SK-N-SH (cell line): Measurements from ENCODE around the gene PTPRD. TPM values are rescaled to one million over a fixed set of nuclear protein-coding genes. Genes with fewer than 3 reads are reported as not detected.

ENCODE experiments used
- CTCF ChIA-PET: fragments of 300-600, 350-600 bp; formaldehyde crosslinking; extraction: SDS; loops from one replicate; lab custom pipeline; 2021; lab: Yijun Ruan, JAX
- POLR2A ChIA-PET: fragments of 350-600 bp; sonication (Branson Sonifier 250); formaldehyde crosslinking; extraction: SDS; loops from one replicate; lab custom pipeline; 2020; ENCODE audit warnings: antibody characterized with exemption, inconsistent platforms; lab: Yijun Ruan, JAX
- DNase-seq: peaks from one replicate; pipeline ENCODE4 v3.0.0; 2012
- H2AFZ ChIP-seq: fragments of 200-600 bp; sonication (generic); 2 replicates; pipeline ENCODE4 v1.8.1; 2016; ENCODE audit warnings: antibody characterized with exemption, mild to moderate bottlenecking, low read depth
- H3F3A ChIP-seq: fragments of 200-600 bp; sonication (generic); replicated peaks from 2 replicates; pipeline ENCODE3; 2016; ENCODE audit warnings: antibody characterized with exemption, mild to moderate bottlenecking; ENCODE audit not compliant: insufficient read depth
- H3K27ac ChIP-seq, 2 experiments: fragments of 200-500 bp in 1 of 2; fragments of 200-600 bp in 1 of 2; sonication (Bioruptor generic) in 1 of 2; sonication (generic), shearing (Covaris generic) in 1 of 2; 2 replicates each; pipeline versions ENCODE4 v1.5.1 to v1.6.1; 2014 to 2016; ENCODE audit warnings: low read depth in 2 of 2, inconsistent platforms in 1 of 2, low read length in 1 of 2, mild to moderate bottlenecking in 1 of 2, mixed read lengths in 1 of 2
- H3K27me3 ChIP-seq: fragments of 200-600 bp; sonication (generic), shearing (Covaris generic); 2 replicates; pipeline ENCODE4 v1.6.1; 2016; ENCODE audit warnings: mixed run types; ENCODE audit not compliant: insufficient read depth
- H3K36me3 ChIP-seq, 2 experiments: fragments of 200-500 bp in 1 of 2; fragments of 200-600 bp in 1 of 2; sonication (Bioruptor generic) in 1 of 2; sonication (generic) in 1 of 2; replicated peaks in 1 of 2; 2 replicates each; pipeline versions ENCODE3 to v1.5.1; 2014 to 2016; ENCODE audit warnings: low read length in 1 of 2, mild to moderate bottlenecking in 1 of 2; ENCODE audit not compliant: insufficient read depth in 2 of 2, control insufficient read depth in 1 of 2
- H3K4me1 ChIP-seq, 2 experiments: fragments of 200-500 bp in 1 of 2; fragments of 200-600 bp in 1 of 2; sonication (Bioruptor generic) in 1 of 2; sonication (generic), shearing (Covaris generic) in 1 of 2; 2 replicates each; pipeline versions ENCODE4 v1.5.1 to v1.6.1; 2014 to 2016; ENCODE audit warnings: low read depth in 1 of 2, low read length in 1 of 2, mixed run types in 1 of 2; ENCODE audit not compliant: insufficient read depth in 2 of 2, control insufficient read depth in 1 of 2
- H3K4me2 ChIP-seq: fragments of 200-600 bp; sonication (generic), shearing (Covaris generic); 2 replicates; pipeline ENCODE4 v1.6.1; 2017; ENCODE audit warnings: mixed run types
- H3K4me3 ChIP-seq, 2 experiments: fragments of 200-500 bp in 1 of 2; fragments of 200-600 bp in 1 of 2; sonication (Bioruptor generic) in 1 of 2; sonication (generic), shearing (Covaris generic) in 1 of 2; 2 replicates each; pipeline versions ENCODE4 v1.5.1 to v1.8.1; 2014 to 2016; ENCODE audit warnings: low read depth in 2 of 2, inconsistent platforms in 1 of 2, low read length in 1 of 2, mild to moderate bottlenecking in 1 of 2, mixed read lengths in 1 of 2, moderate library complexity in 1 of 2
- H3K79me2 ChIP-seq: fragments of 200-600 bp; sonication (generic); 2 replicates; pipeline ENCODE4 v1.8.1; 2017; ENCODE audit warnings: mild to moderate bottlenecking; ENCODE audit not compliant: insufficient read depth
- H3K9ac ChIP-seq: fragments of 200-600 bp; sonication (generic); 2 replicates; pipeline ENCODE4 v1.6.1; 2017; ENCODE audit warnings: mixed run types
- H3K9me2 ChIP-seq: fragments of 200-600 bp; sonication (generic); 2 replicates; pipeline ENCODE4 v1.6.1; 2017; ENCODE audit warnings: mixed run types
- H3K9me3 ChIP-seq: fragments of 200-600 bp; sonication (generic); 2 replicates; pipeline ENCODE4 v1.6.1; 2017; ENCODE audit warnings: mixed run types, mild to moderate bottlenecking, moderate library complexity
- H4K20me1 ChIP-seq: fragments of 200-600 bp; sonication (generic); 2 replicates; pipeline ENCODE4 v1.6.1; 2017; ENCODE audit warnings: mild to moderate bottlenecking, mixed run types; ENCODE audit not compliant: insufficient read depth
- ELF1 ChIP-seq: IDR thresholded peaks from 2 replicates; pipeline ENCODE4 v1.4.0; 2012
- EZH2phosphoT487 ChIP-seq: fragments of 200-600 bp; sonication (generic); IDR thresholded peaks from 2 replicates; pipeline ENCODE4 v1.6.1; 2017; ENCODE audit warnings: low read depth, mixed run types, mild to moderate bottlenecking, antibody characterized with exemption, moderate library complexity, borderline replicate concordance
- FOSL2 ChIP-seq: IDR thresholded peaks from 2 replicates; pipeline ENCODE4 v1.4.0; 2012; ENCODE audit warnings: low read depth, mild to moderate bottlenecking, moderate library complexity, borderline replicate concordance
- FOXJ3 ChIP-seq: sonication (generic); formaldehyde crosslinking; IDR thresholded peaks from 2 replicates; pipeline ENCODE4 v1.5.1; 2020; ENCODE audit warnings: mild to moderate bottlenecking, missing genetic modification reagents
- FOXM1 ChIP-seq: IDR thresholded peaks from 2 replicates; pipeline ENCODE4 v1.4.0; 2012; ENCODE audit warnings: low read depth, mild to moderate bottlenecking
- GATA2 ChIP-seq: sonication (generic); formaldehyde crosslinking; IDR thresholded peaks from 2 replicates; pipeline ENCODE4 v1.5.0; 2020; ENCODE audit warnings: mild to moderate bottlenecking, missing genetic modification reagents
- JUND ChIP-seq: IDR thresholded peaks from 2 replicates; pipeline ENCODE4 v1.4.0; 2012
- MEF2A ChIP-seq: IDR thresholded peaks from 2 replicates; pipeline ENCODE4 v1.4.0; 2012; ENCODE audit warnings: low read depth, borderline replicate concordance
- NRF1 ChIP-seq: IDR thresholded peaks from 2 replicates; pipeline ENCODE4 v1.6.1; 2012; ENCODE audit warnings: low read depth, mild to moderate bottlenecking, low read length
- POLR2AphosphoS5 ChIP-seq: IDR thresholded peaks from 2 replicates; pipeline ENCODE4 v1.6.1; 2012; ENCODE audit warnings: low read depth, low read length
- RAD21 ChIP-seq: IDR thresholded peaks from 2 replicates; pipeline ENCODE4 v1.6.1; 2012; ENCODE audit warnings: mild to moderate bottlenecking, low read length
- RCOR1 ChIP-seq: fragments of 150-350 bp; IDR thresholded peaks from 2 replicates; pipeline ENCODE4 v1.6.1; 2017; ENCODE audit warnings: antibody characterized with exemption, low read length
- RFX5 ChIP-seq: IDR thresholded peaks from 2 replicates; pipeline ENCODE4 v1.6.1; 2012; ENCODE audit warnings: mild to moderate bottlenecking, improper control_type of control experiment, low read length
- SIN3A ChIP-seq: IDR thresholded peaks from 2 replicates; pipeline ENCODE4 v1.6.1; 2012; ENCODE audit warnings: low read depth, mild to moderate bottlenecking, low read length, moderate library complexity, borderline replicate concordance
- SMC3 ChIP-seq: IDR thresholded peaks from 2 replicates; pipeline ENCODE4 v1.6.1; 2012; ENCODE audit warnings: low read depth, low read length, improper control_type of control experiment
- TAF1 ChIP-seq: IDR thresholded peaks from 2 replicates; pipeline ENCODE4 v1.6.1; 2012; ENCODE audit warnings: low read depth, mild to moderate bottlenecking, low read length, moderate library complexity, borderline replicate concordance
- TEAD4 ChIP-seq: IDR thresholded peaks from 2 replicates; pipeline ENCODE4 v1.4.0; 2012; ENCODE audit warnings: mild to moderate bottlenecking, borderline replicate concordance; ENCODE audit not compliant: insufficient read depth
- WGBS: methylation state at CpG from one replicate; pipeline ENCODE4 v1.1.6; 2017; ENCODE audit warnings: low lambda C conversion rate; 5-methylcytosine and 5-hydroxymethylcytosine counted together
- polyA plus RNA-seq, 3 experiments: library from polyadenylated mRNA; depleted of rRNA; stranded (reverse); fragments of >200 nt; gene quantifications; 2 replicates each; pipeline ENCODE4 v1.2.3, GENCODE V29; 2012
- TF ChIP-seq, protein P1 (sequence below): fragments of 200-600 bp; sonication (generic); IDR thresholded peaks from 2 replicates; pipeline ENCODE4 v1.6.1; 2017; ENCODE audit warnings: antibody characterized with exemption, mild to moderate bottlenecking, moderate library complexity
- TF ChIP-seq, protein P2 (sequence below): IDR thresholded peaks from 2 replicates; pipeline ENCODE4 v1.4.0; 2012; ENCODE audit warnings: low read depth

Gene PTPRD
- polyA plus RNA-seq, 1 of the 3 experiments (the other 2 are of a cell fraction), result 0.15 TPM

DNA sequence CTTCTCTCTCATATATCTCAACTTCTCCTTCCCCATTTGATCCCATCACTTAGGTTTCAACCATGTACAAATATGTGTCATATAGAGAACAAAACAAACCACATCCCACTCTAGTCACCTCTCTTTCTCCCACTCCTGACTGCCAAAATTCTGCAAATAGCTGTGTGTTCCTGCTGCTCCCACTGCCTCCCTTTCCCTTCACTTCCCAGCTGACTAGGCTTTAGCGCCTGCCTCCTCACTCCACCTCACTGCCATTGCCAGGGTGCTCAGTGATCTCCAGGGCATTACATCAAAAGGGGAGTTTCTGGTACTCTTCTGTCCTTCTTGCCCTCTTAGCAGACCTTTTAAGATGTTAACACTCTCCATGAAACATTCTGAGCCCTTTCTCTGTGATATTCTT is 2137.9 kb downstream of the PTPRD start:
- Histone ChIP-seq H3K9ac (no peak overlapping the region), H4K20me1 (no peaks in the 10 kb centered on the region; the same call in 1 of the 2 replicates), H3F3A (no peaks in the 10 kb centered on the region), H3K9me2 (no peaks in the 10 kb centered on the region), H2AFZ (no peak overlapping the region), H3K4me3 (no peak overlapping the region), H3K4me1 (peaks cover 0 to 6% of the 10 kb centered on the region in 2 experiments; a peak in 1 of 4 replicates), H3K79me2 (no peaks in the 10 kb centered on the region), H3K27ac (no peak overlapping the region), H3K4me2 (no peak overlapping the region), H3K27me3 (no peaks in the 10 kb centered on the region), H3K9me3 (no peaks in the 10 kb centered on the region), H3K36me3 (no peaks in the 10 kb centered on the region)
- 63% methylated on average over 1 of the region's 1 CpG for WGBS
- CTCF ChIA-PET, result no interaction called here
- TF ChIP-seq SIN3A (no peak), FOXM1 (no peak), RAD21 (no peak), TAF1 (no peak), RCOR1 (no peak), POLR2AphosphoS5 (no peak), ELF1 (no peak), SMC3 (no peak), EZH2phosphoT487 (no peak), RFX5 (no peak), FOSL2 (no peak), GATA2 (CRISPR knock-in tag) (no peak), NRF1 (no peak), FOXJ3 (CRISPR knock-in tag) (no peak), TEAD4 (no peak), MEF2A (no peak), JUND (no peak)
- TF ChIP-seq, protein P1, sequence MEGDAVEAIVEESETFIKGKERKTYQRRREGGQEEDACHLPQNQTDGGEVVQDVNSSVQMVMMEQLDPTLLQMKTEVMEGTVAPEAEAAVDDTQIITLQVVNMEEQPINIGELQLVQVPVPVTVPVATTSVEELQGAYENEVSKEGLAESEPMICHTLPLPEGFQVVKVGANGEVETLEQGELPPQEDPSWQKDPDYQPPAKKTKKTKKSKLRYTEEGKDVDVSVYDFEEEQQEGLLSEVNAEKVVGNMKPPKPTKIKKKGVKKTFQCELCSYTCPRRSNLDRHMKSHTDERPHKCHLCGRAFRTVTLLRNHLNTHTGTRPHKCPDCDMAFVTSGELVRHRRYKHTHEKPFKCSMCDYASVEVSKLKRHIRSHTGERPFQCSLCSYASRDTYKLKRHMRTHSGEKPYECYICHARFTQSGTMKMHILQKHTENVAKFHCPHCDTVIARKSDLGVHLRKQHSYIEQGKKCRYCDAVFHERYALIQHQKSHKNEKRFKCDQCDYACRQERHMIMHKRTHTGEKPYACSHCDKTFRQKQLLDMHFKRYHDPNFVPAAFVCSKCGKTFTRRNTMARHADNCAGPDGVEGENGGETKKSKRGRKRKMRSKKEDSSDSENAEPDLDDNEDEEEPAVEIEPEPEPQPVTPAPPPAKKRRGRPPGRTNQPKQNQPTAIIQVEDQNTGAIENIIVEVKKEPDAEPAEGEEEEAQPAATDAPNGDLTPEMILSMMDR, result no peak
- TF ChIP-seq, protein P2, sequence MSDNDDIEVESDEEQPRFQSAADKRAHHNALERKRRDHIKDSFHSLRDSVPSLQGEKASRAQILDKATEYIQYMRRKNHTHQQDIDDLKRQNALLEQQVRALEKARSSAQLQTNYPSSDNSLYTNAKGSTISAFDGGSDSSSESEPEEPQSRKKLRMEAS, result no peak
- DNase-seq, result no peak
- POLR2A ChIA-PET, result no interaction called here
